Measurements from ENCODE around the gene PAQR8. TPM values are rescaled to one million over a fixed set of nuclear protein-coding genes. Genes with fewer than 3 reads are reported as not detected.

PAQR8 gene
- total and polyA plus RNA-seq, 2 of the 13 experiments (the other 11 are each of a cell fraction or from before 2014, with no cell fraction given), result 37.7 to 50.7 TPM

DNA sequence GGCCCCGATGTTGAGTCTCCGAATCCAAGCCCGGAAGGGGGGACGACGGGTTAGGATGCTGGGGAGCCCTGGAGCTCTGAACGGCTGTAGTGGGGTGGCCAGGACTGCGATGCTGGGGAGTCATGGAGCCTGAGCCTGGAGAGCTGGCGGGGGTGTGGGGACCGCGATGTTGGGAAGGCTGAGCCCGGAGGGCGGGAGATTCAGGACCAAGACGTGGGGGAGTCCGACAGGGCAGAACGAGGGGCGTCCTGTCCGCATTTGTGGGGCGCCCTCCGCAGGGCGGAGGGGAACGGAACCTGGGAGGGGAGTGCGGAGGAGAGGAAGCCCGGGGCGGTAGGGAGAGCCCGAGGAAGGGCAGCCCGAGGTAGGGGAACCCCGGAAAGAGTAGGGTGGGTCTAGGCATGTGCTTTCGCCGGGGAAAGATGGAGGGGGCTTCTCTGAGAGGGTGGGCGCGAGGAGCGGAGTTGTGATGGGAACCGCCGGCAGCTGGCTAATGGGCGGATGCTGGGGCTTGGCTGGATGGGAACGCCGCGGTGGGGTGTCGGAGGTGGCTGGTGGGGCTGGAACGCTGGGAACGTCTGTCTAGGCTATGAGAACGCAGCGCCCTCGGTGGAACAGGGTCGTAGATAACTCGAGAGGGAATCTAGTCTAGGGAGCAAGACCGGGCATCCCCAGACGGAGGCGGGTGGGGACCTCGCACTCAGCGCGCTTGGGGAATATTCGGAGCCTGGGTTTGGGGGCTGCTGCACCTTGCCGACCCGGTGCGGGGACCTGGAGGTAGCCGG lies 684 bp downstream of the PAQR8 start (continued):
- TF ChIP-seq, protein P1, sequence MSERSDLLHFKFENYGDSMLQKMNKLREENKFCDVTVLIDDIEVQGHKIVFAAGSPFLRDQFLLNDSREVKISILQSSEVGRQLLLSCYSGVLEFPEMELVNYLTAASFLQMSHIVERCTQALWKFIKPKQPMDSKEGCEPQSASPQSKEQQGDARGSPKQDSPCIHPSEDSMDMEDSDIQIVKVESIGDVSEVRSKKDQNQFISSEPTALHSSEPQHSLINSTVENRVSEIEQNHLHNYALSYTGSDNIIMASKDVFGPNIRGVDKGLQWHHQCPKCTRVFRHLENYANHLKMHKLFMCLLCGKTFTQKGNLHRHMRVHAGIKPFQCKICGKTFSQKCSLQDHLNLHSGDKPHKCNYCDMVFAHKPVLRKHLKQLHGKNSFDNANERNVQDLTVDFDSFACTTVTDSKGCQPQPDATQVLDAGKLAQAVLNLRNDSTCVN (CRISPR knock-in tag; IDR thresholded peaks at IDR 0.05; ENCODE audit: borderline replicate concordance), result no peak
- TF ChIP-seq TOE1 (CRISPR knock-in tag; IDR thresholded peaks at IDR 0.05) (no peak), PHF21A (CRISPR knock-in tag; IDR thresholded peaks at IDR 0.05) (peak; percentile 42; the same call in 1 of the 2 replicates), NFKBIZ (CRISPR knock-in tag; IDR thresholded peaks at IDR 0.05) (no peak), FOXM1 (CRISPR knock-in tag; IDR thresholded peaks at IDR 0.05) (no peak), ZNF33B (CRISPR knock-in tag; IDR thresholded peaks at IDR 0.05) (no peak), ZNF850 (CRISPR knock-in tag; conservative IDR thresholded peaks at IDR 0.05) (0 out of 2 replicates have a peak, but pooled peaks have one; percentile 83), MIER2 (CRISPR knock-in tag; IDR thresholded peaks at IDR 0.05) (no peak), ZNF12 (CRISPR knock-in tag; IDR thresholded peaks at IDR 0.05) (no peak), ZNF317 (CRISPR knock-in tag; IDR thresholded peaks at IDR 0.05) (0 out of 2 replicates have a peak, but pooled peaks have one; percentile 16), MED8 (CRISPR knock-in tag; IDR thresholded peaks at IDR 0.05; ENCODE audit: insufficient replicate concordance) (peak; percentile 50), ZNF737 (CRISPR knock-in tag; IDR thresholded peaks at IDR 0.05; ENCODE audit: borderline replicate concordance) (0 out of 2 replicates have a peak, but pooled peaks have one; percentile 85), RARA (CRISPR knock-in tag; IDR thresholded peaks at IDR 0.05) (no peak), REXO4 (CRISPR knock-in tag; IDR thresholded peaks at IDR 0.05; ENCODE audit: borderline replicate concordance) (no peak), ZNF460 (CRISPR knock-in tag; IDR thresholded peaks at IDR 0.05; ENCODE audit: borderline replicate concordance) (no peak), JDP2 (CRISPR knock-in tag; IDR thresholded peaks at IDR 0.05; ENCODE audit: borderline replicate concordance) (no peak), SIN3B (IDR thresholded peaks at IDR 0.05; ENCODE audit: low read length) (no peak)
- TF ChIP-seq, protein P2, sequence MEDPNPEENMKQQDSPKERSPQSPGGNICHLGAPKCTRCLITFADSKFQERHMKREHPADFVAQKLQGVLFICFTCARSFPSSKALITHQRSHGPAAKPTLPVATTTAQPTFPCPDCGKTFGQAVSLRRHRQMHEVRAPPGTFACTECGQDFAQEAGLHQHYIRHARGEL (CRISPR knock-in tag; IDR thresholded peaks at IDR 0.05), result no peak
- TF ChIP-seq, protein P3, sequence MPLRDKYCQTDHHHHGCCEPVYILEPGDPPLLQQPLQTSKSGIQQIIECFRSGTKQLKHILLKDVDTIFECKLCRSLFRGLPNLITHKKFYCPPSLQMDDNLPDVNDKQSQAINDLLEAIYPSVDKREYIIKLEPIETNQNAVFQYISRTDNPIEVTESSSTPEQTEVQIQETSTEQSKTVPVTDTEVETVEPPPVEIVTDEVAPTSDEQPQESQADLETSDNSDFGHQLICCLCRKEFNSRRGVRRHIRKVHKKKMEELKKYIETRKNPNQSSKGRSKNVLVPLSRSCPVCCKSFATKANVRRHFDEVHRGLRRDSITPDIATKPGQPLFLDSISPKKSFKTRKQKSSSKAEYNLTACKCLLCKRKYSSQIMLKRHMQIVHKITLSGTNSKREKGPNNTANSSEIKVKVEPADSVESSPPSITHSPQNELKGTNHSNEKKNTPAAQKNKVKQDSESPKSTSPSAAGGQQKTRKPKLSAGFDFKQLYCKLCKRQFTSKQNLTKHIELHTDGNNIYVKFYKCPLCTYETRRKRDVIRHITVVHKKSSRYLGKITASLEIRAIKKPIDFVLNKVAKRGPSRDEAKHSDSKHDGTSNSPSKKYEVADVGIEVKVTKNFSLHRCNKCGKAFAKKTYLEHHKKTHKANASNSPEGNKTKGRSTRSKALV (CRISPR knock-in tag; IDR thresholded peaks at IDR 0.05), result no peak
- TF ChIP-seq, protein P4, sequence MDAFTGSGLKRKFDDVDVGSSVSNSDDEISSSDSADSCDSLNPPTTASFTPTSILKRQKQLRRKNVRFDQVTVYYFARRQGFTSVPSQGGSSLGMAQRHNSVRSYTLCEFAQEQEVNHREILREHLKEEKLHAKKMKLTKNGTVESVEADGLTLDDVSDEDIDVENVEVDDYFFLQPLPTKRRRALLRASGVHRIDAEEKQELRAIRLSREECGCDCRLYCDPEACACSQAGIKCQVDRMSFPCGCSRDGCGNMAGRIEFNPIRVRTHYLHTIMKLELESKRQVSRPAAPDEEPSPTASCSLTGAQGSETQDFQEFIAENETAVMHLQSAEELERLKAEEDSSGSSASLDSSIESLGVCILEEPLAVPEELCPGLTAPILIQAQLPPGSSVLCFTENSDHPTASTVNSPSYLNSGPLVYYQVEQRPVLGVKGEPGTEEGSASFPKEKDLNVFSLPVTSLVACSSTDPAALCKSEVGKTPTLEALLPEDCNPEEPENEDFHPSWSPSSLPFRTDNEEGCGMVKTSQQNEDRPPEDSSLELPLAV (CRISPR knock-in tag; conservative IDR thresholded peaks at IDR 0.05; ENCODE audit: low read depth), result no peak
- TF ChIP-seq, protein P5, sequence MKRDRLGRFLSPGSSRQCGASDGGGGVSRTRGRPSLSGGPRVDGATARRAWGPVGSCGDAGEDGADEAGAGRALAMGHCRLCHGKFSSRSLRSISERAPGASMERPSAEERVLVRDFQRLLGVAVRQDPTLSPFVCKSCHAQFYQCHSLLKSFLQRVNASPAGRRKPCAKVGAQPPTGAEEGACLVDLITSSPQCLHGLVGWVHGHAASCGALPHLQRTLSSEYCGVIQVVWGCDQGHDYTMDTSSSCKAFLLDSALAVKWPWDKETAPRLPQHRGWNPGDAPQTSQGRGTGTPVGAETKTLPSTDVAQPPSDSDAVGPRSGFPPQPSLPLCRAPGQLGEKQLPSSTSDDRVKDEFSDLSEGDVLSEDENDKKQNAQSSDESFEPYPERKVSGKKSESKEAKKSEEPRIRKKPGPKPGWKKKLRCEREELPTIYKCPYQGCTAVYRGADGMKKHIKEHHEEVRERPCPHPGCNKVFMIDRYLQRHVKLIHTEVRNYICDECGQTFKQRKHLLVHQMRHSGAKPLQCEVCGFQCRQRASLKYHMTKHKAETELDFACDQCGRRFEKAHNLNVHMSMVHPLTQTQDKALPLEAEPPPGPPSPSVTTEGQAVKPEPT (CRISPR knock-in tag; IDR thresholded peaks at IDR 0.05; ENCODE audit: low read depth), result no peak
- TF ChIP-seq, protein P6, sequence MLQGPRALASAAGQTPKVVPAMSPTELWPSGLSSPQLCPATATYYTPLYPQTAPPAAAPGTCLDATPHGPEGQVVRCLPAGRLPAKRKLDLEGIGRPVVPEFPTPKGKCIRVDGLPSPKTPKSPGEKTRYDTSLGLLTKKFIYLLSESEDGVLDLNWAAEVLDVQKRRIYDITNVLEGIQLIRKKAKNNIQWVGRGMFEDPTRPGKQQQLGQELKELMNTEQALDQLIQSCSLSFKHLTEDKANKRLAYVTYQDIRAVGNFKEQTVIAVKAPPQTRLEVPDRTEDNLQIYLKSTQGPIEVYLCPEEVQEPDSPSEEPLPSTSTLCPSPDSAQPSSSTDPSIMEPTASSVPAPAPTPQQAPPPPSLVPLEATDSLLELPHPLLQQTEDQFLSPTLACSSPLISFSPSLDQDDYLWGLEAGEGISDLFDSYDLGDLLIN (CRISPR knock-in tag; IDR thresholded peaks at IDR 0.05; ENCODE audit: borderline replicate concordance), result peak; percentile 44; the same call in 1 of the 2 replicates
